HepG2 (cell line): ENCODE measurements around the gene ELK1. TPM values are rescaled to one million over a fixed set of nuclear protein-coding genes. Genes with fewer than 3 reads are reported as not detected.

ENCODE experiments used
- MAFF ChIP-seq: IDR thresholded peaks from 2 replicates; pipeline ENCODE4 v1.6.1; 2011; ENCODE audit warnings: low read depth, low read length, improper control_type of control experiment
- microRNA-seq: library from miRNA; unstranded; fragments of <30 nt; microRNA quantifications from one replicate; pipeline ENCODE4, GENCODE V29; 2020
- polyA plus RNA-seq, 8 experiments: library from polyadenylated mRNA; depleted of rRNA in 3 of 8; stranded (reverse) in 7 of 8; unstranded in 1 of 8; fragments of >200 nt; fragmentation: Illumina TruSeq in 4 of 8; extraction: Trizol in 4 of 8; gene quantifications; 2 replicates each; pipeline versions ENCODE4 v1.2.1 to v1.2.3, GENCODE V29; 2011 to 2016; ENCODE audit warnings: low read depth in 4 of 8, missing spikeins in 1 of 8, mixed read lengths in 1 of 8; ENCODE audit not compliant: insufficient read depth in 1 of 8
- small RNA-seq, 3 experiments: library from RNA; depleted of rRNA; stranded (forward); fragments of <200 nt; gene quantifications; one replicate each; pipeline ENCODE3, GENCODE V24; 2012; ENCODE audit warnings: low read depth in 2 of 3, low replicate concordance in 1 of 3; ENCODE audit not compliant: insufficient read length in 3 of 3, insufficient read depth in 2 of 3
- total RNA-seq, 5 experiments: library from RNA; depleted of rRNA; stranded (reverse); fragments of >200 nt; fragmentation: Illumina TruSeq; extraction: Trizol; gene quantifications; 2 replicates each; pipeline ENCODE4 v1.2.3, GENCODE V29; 2016; ENCODE audit warnings: low read depth in 1 of 5
- TF ChIP-seq, protein P1 (sequence below): sonication (generic); formaldehyde crosslinking; conservative IDR thresholded peaks from 2 replicates; pipeline ENCODE4 v1.8.1; 2023; ENCODE audit warnings: missing genetic modification reagents

Gene ELK1
- total and polyA plus RNA-seq, 2 of the 13 experiments (the other 11 are each of a cell fraction or from before 2014, with no cell fraction given): 4.3 to 7.2 TPM

DNA sequence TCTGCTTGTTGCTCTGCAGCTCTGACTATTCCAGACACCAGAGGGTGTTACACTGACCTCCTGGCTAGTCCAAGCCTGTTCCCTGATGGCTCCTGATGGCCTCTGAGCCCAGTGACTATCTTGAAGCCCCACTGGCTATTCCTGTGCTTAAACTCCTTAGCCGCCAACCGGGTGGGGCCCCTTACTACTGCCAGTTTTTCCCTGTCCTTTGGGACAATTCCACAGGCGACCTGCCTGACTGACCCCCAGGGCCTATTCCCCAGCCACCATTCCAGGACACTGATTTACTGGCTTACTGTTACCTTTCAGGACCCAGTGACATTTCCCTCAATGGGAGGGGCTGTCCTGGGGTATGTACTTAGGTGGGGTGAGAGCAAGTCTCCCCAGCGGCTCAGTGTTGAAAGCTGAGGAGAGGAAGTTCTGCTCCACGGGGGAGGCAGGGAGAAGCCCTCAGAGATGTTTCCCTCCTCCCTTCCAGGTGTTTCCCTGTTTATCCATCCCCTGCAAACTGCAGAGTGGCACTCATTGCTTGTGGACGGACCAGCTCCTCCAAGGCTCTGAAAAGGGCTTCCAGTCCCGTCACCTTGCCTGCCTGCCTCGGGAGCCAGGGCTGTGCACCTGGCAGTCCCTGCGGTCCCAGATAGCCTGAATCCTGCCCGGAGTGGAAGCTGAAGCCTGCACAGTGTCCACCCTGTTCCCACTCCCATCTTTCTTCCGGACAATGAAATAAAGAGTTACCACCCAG, 64.1 kb downstream of the ELK1 start (continued):
- TF ChIP-seq MAFF: no peak
- TF ChIP-seq, protein P1, sequence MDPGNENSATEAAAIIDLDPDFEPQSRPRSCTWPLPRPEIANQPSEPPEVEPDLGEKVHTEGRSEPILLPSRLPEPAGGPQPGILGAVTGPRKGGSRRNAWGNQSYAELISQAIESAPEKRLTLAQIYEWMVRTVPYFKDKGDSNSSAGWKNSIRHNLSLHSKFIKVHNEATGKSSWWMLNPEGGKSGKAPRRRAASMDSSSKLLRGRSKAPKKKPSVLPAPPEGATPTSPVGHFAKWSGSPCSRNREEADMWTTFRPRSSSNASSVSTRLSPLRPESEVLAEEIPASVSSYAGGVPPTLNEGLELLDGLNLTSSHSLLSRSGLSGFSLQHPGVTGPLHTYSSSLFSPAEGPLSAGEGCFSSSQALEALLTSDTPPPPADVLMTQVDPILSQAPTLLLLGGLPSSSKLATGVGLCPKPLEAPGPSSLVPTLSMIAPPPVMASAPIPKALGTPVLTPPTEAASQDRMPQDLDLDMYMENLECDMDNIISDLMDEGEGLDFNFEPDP (CRISPR knock-in tag): no peak

Small RNA genes lying within 50 kb of the gene (microRNA-seq; reads per million reads assigned to microRNA genes)
- gene MIR4769: not detected

Small RNA genes lying within 50 kb of the gene (small RNA-seq; reads per million reads assigned to genes)
- gene MIR4769: 0 reads per million in 3 experiments

Other genes with a start within 250 kb of the ELK1 start
- 3.9 and 7.2 TPM in 2 replicates for gene ZNF41, start 167.3 kb downstream of the ELK1 start, total RNA-seq (2016; rRNA removed; fragmentation: Illumina TruSeq; extraction: Trizol)
- gene ZNF41, start 167.3 kb downstream of the ELK1 start, polyA plus RNA-seq (2011; rRNA removed): 1.9 and 2.3 TPM in 2 replicates
- gene ARAF, start 89.4 kb downstream of the ELK1 start, total RNA-seq (2016; rRNA removed; fragmentation: Illumina TruSeq; extraction: Trizol): 15.0 and 18.0 TPM in 2 replicates
- 33.1 and 37.3 TPM in 2 replicates for gene ARAF, start 89.4 kb downstream of the ELK1 start, polyA plus RNA-seq (2011; rRNA removed)
- gene TIMP1, start 68.1 kb downstream of the ELK1 start, total RNA-seq (2016; rRNA removed; fragmentation: Illumina TruSeq; extraction: Trizol): 8.2 and 12.3 TPM in 2 replicates
- gene TIMP1, start 68.1 kb downstream of the ELK1 start, polyA plus RNA-seq (2011; rRNA removed): 45.8 and 51.0 TPM in 2 replicates
- gene SYN1, start 30.7 kb downstream of the ELK1 start, total RNA-seq (2016; rRNA removed; fragmentation: Illumina TruSeq; extraction: Trizol): not detected in 2 replicates
- not detected in 2 replicates for gene SYN1, start 30.7 kb downstream of the ELK1 start, polyA plus RNA-seq (2011; rRNA removed)
- gene CFP, start 20.6 kb downstream of the ELK1 start, total RNA-seq (2016; rRNA removed; fragmentation: Illumina TruSeq; extraction: Trizol): not detected in 2 replicates
- 0.01 TPM in 1 of 2 replicates, not detected in the other for gene CFP, start 20.6 kb downstream of the ELK1 start, polyA plus RNA-seq (2011; rRNA removed)
- 107 and 130 TPM in 2 replicates for gene UXT, start 8.6 kb upstream of the ELK1 start, total RNA-seq (2016; rRNA removed; fragmentation: Illumina TruSeq; extraction: Trizol)
- 104 and 123 TPM in 2 replicates for gene UXT, start 8.6 kb upstream of the ELK1 start, polyA plus RNA-seq (2011; rRNA removed)
- 3.2 and 3.8 TPM in 2 replicates for gene ZNF81, start 186.3 kb upstream of the ELK1 start, total RNA-seq (2016; rRNA removed; fragmentation: Illumina TruSeq; extraction: Trizol)
- 1.4 and 1.5 TPM in 2 replicates for gene ZNF81, start 186.3 kb upstream of the ELK1 start, polyA plus RNA-seq (2011; rRNA removed)